ENCODE data around the gene UNK.

DNA sequence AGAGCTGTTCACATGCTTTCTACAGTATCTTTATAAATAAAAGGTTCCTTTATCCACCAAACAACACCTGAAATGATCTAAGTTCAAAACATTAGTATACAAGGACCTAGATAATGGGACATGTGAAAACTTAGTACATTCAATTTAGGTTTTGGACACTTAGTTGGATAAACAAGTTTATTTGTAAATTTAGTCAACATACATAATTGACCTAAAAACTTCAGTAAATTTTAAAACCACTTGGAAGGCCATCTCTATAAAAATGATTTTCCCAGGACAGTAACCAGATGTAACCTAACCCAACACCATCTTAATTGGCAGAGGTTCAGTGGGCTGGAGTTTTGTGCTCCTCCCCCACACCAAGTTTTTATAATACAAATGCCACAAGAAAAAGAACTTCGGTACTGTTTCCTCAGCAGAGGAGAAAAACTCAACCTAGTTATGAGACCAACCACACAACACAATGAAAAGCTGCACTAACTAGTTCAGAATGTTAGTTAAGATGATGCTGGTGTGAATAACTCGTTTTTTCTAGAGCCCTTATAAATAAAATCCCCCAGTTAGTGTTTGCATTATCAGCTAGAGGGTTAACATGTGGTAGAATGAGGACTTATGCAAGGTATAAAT, 7.2 kb upstream of the UNK start:
- TF ChIP-seq, protein P1, sequence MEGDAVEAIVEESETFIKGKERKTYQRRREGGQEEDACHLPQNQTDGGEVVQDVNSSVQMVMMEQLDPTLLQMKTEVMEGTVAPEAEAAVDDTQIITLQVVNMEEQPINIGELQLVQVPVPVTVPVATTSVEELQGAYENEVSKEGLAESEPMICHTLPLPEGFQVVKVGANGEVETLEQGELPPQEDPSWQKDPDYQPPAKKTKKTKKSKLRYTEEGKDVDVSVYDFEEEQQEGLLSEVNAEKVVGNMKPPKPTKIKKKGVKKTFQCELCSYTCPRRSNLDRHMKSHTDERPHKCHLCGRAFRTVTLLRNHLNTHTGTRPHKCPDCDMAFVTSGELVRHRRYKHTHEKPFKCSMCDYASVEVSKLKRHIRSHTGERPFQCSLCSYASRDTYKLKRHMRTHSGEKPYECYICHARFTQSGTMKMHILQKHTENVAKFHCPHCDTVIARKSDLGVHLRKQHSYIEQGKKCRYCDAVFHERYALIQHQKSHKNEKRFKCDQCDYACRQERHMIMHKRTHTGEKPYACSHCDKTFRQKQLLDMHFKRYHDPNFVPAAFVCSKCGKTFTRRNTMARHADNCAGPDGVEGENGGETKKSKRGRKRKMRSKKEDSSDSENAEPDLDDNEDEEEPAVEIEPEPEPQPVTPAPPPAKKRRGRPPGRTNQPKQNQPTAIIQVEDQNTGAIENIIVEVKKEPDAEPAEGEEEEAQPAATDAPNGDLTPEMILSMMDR (IDR thresholded peaks at IDR 0.05; ENCODE audit: low read depth, low read length) = no peak
- TF ChIP-seq EZH2phosphoT487 (IDR thresholded peaks at IDR 0.05; ENCODE audit: low read depth) = no peak

All from OCI-LY3 (cell line).